Activated CD8-positive, alpha-beta memory T cell treated with anti-CD3 and anti-CD28 coated beads, Interleukin-2, amount 10 ng/mL, durations not matched to agents 7 days and 5 days (primary cell): Measurements from ENCODE around the gene RND1. TPM values are rescaled to one million over a fixed set of nuclear protein-coding genes. Genes with fewer than 3 reads are reported as not detected.
"Not testable (repeated sequence)": the region's sequence is repeated elsewhere in the genome, so short reads cannot be mapped to it uniquely, and the experiment has no call there.

Source experiments
- ATAC-seq: fragments of 150-1000 bp; cut with Tn5 transposase; one replicate; pipeline ENCODE4 v1.10.0; 2021; ENCODE audit warnings: moderate library complexity
- CTCF ChIA-PET: fragments of 350-600 bp; sonication (Branson Sonifier 250); formaldehyde crosslinking; loops from one replicate; lab custom pipeline; 2021; ENCODE audit warnings: antibody characterized with exemption; lab: Charles Lee
- DNase-seq: peaks from one replicate; pipeline ENCODE4 v3.0.0-alpha.2; 2020
- H3K27ac Mint-ChIP-seq: one replicate; pipeline ENCODE4 v1.8.0; 2021; ENCODE audit warnings: mild to moderate bottlenecking, mixed read lengths
- H3K27me3 Mint-ChIP-seq: one replicate; pipeline ENCODE4 v1.8.0; 2021; ENCODE audit warnings: mixed read lengths
- H3K36me3 Mint-ChIP-seq: one replicate; pipeline ENCODE4 v1.8.0; 2021; ENCODE audit warnings: mild to moderate bottlenecking, mixed read lengths
- H3K4me1 Mint-ChIP-seq: one replicate; pipeline ENCODE4 v1.8.0; 2021; ENCODE audit warnings: mixed read lengths
- H3K4me3 Mint-ChIP-seq: one replicate; pipeline ENCODE4 v1.8.0; 2021; ENCODE audit warnings: mild to moderate bottlenecking, moderate library complexity, mixed read lengths
- H3K9me3 Mint-ChIP-seq: one replicate; pipeline ENCODE4 v1.8.0; 2022; ENCODE audit warnings: low read depth, mixed read lengths
- total RNA-seq, 2 experiments: library from RNA; stranded (reverse); gene quantifications; one replicate each; pipeline ENCODE4 v1.2.3, GENCODE V29; 2021

The RND1 gene
- total RNA-seq, 2 experiments from 2014 or later, result 2.7 to 4.2 TPM

DNA sequence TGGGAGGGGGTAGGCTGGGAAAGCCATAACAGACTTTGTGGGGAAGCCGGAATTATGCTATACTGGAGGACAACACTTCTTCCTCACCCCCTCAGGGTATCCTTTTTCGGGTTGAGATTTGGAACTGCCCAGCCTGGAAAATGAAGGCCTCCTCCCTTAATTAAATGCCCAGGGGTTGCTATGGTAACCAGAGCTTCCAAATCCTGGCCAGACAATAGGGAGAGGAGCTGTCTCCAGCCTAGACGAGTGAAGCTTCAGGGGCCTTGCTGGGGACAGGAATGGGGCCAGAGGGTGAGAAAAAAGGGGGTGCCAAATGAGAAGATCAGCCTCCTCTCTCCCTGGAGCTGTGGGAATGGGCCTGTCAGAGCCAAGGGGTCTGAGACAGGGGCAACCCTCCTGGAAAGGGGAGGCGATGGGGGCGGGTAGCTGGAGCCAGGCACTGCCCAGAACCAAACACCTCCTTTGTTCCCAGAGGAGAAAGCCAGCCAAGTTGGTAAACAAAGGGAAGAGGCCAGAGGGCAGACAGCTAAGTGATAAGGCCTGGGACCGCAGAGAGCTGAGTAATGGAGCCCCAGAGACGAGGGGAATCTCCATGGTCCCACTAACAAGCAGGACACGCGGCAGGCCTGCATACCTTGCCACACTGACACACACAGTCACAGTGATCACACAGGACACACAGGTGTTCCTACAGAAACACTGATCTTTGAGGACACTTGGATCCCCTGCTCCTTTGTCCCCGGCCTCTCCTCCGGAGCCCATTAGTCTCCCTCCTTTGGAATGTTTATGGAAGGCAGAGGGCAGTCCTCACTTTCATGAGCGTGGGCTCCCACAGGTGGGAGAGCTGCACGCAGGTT is 17.9 kb upstream of the RND1 start:
- no peak for DNase-seq
- Mint-ChIP-seq H3K36me3 (no peaks in the 10 kb centered on the region), H3K9me3 (no peaks in the 10 kb centered on the region), H3K4me1 (peaks cover 7% of the 10 kb centered on the region), H3K27ac (no peak overlapping the region), H3K4me3 (no peak overlapping the region), H3K27me3 (peaks cover 37% of the 10 kb centered on the region)
- CTCF ChIA-PET, result interaction anchor here (0.9 to 10.5 kb wide), 6 partner anchors 18 to 132 kb away, joined by 3 to 211 read pairs (median 5); partner anchors contain the start of genes DDX23 and RND1
- ATAC-seq, result no peak

DNA sequence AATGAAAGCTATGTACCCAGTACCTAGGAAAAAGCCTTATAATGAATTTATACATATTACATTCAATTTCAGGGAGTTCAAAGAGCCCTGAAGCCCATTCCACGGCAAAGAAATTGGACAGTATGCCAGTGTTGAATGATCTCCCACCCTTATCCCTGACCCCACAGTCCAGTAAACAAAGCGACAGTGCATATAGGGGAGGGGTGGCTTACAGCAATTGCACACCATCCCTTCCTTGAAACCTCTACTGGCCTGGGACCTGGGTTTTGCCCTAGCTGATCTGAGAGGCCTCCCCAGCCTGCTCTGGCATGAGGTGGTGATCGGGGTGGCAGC is 17.3 kb upstream of the RND1 start:
- ATAC-seq (no peak), DNase-seq (no peak)
- no peaks in the 10 kb centered on the region for H3K36me3 Mint-ChIP-seq
- CTCF ChIA-PET, result interaction anchor here (0.9 to 10.5 kb wide), 6 partner anchors 17 to 133 kb away, joined by 3 to 211 read pairs (median 5); partner anchors contain the start of genes DDX23 and RND1
- peaks cover 37% of the 10 kb centered on the region for H3K27me3 Mint-ChIP-seq
- H3K4me3 Mint-ChIP-seq, result no peak overlapping the region
- no peaks in the 10 kb centered on the region for H3K9me3 Mint-ChIP-seq
- peaks cover 7% of the 10 kb centered on the region for H3K4me1 Mint-ChIP-seq
- no peak overlapping the region for H3K27ac Mint-ChIP-seq

GRCh38 chr12:48882315-48882687 is 16.6 kb upstream of the RND1 start:
- CTCF ChIA-PET, result interaction anchor here (1.1 to 10.5 kb wide), 6 partner anchors 9 to 133 kb away, joined by 4 to 211 read pairs (median 7); partner anchors contain the start of genes DDX23 and RND1
- peaks cover 7% of the 10 kb centered on the region for H3K4me1 Mint-ChIP-seq
- no peak overlapping the region for H3K4me3 Mint-ChIP-seq

DNA sequence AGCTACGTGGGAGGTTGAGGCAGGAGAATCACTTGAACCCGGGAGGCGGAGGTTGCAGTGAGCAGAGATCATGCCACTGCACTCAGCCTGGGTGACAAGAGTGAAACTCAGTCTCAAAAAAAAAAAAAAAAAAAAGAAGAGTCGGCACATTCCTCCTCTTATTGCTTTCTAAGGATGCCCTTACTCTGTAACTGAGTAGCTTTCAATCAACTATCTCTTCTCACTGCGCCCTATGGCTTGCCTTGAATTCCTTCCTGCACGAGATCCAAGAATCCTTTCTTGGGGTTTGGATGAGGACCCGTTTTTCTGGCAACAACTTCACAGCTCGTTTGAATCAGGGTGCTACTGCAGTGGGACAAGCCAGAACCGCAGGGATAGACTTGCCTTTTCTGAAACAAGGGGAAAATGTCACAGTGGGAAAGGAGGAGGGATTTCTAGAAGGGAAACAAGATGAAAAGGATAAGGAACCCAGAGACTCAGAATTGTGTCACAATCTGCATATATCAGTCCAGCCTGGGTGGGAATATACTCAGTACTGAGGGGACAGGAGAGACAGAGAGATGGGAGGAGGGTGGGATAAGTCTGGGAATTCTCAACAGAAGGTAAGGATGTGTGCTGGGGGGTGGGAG is 16.1 kb upstream of the RND1 start:
- Mint-ChIP-seq H3K4me3 (no peak overlapping the region), H3K36me3 (no peaks in the 10 kb centered on the region), H3K9me3 (no peaks in the 10 kb centered on the region), H3K4me1 (peaks cover 7% of the 10 kb centered on the region), H3K27me3 (peaks cover 37% of the 10 kb centered on the region), H3K27ac (no peak overlapping the region)
- no peak for DNase-seq
- no peak for ATAC-seq
- CTCF ChIA-PET, result interaction anchor here (0.8 to 2.7 kb wide), 7 partner anchors 8 to 106 kb away, joined by 3 to 13 read pairs (median 4); partner anchors contain the start of gene RND1

More at GRCh38 chr12:48882315-48882687, 16.6 kb upstream of the RND1 start:
- H3K27me3 Mint-ChIP-seq, result peaks cover 37% of the 10 kb centered on the region
- no peak for DNase-seq
- H3K27ac Mint-ChIP-seq, result no peak overlapping the region
- H3K36me3 Mint-ChIP-seq, result no peaks in the 10 kb centered on the region
- no peak for ATAC-seq
- H3K9me3 Mint-ChIP-seq, result no peaks in the 10 kb centered on the region

- CTCF ChIA-PET, result interaction anchor here (0.9 to 1.6 kb wide), 8 partner anchors 9 to 107 kb away, joined by 3 to 13 read pairs (median 4); no protein-coding TSS in a partner anchor
Measured at GRCh38 chr12:48880647-48881046, 15.0 kb upstream of the RND1 start.

DNA sequence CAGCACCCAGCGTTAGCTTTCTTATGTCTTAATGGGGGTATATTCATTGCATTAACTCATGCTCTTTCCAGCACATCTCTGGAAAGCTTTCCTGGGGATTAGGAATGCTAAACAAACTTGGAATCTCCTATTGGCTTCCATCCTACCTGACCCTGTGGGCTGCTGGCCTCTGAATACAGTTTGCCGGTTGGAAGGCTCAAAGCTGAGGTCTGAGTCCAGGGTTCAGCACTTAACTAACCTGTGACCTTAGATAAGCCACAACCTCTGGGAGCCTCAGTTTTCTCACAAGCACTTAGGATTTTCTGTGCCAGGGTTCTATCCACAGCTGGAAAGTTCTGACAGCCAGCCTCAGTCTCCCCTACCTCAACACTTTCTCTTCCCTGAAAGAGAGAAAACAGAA is 12.9 kb upstream of the RND1 start:
- Mint-ChIP-seq H3K4me1 (peaks cover 5% of the 10 kb centered on the region), H3K36me3 (no peaks in the 10 kb centered on the region), H3K4me3 (no peak overlapping the region), H3K27ac (no peak overlapping the region), H3K27me3 (peaks cover 33% of the 10 kb centered on the region), H3K9me3 (no peaks in the 10 kb centered on the region)
- ATAC-seq (no peak), DNase-seq (no peak)
- CTCF ChIA-PET, result interaction anchor here (2.1 kb wide), 1 partner anchor 12 kb away, joined by 4 read pairs; no protein-coding TSS in a partner anchor

More at GRCh38 chr12:48880647-48881046, 15.0 kb upstream of the RND1 start:
- Mint-ChIP-seq H3K36me3 (no peaks in the 10 kb centered on the region), H3K27ac (no peak overlapping the region), H3K27me3 (peaks cover 37% of the 10 kb centered on the region), H3K4me3 (no peak overlapping the region), H3K4me1 (peaks cover 5% of the 10 kb centered on the region), H3K9me3 (no peaks in the 10 kb centered on the region)
- DNase-seq (no peak), ATAC-seq (no peak)

DNA sequence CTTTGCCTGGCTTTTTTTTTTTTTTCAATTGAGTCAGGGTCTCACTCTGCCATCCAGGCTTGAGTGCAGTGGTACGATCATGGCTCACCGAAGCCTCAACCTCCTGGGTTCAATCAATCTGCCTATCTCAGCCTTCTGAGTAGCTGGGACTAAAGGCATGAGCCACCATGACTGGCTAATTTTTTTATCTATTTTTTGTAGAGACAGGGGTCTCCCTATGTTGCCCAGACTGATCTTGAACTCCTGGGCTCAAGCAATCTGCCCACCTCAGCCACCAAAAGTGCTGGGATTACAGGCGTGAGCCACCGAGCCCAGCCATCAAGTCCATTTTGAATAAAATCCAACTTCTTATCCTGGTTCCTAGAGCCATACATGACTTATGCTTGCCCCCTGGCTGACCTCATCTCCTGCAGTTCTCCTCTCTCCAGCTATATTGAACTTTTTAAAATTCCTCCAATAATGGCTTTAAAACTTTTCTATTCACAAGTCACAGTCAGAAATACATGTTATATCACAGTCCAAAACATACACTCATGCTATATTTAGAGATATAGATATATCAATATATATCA is 10.4 kb upstream of the RND1 start:
- Mint-ChIP-seq H3K36me3 (no peaks in the 10 kb centered on the region), H3K4me3 (no peak overlapping the region), H3K9me3 (no peaks in the 10 kb centered on the region), H3K4me1 (no peaks in the 10 kb centered on the region), H3K27me3 (peaks cover 18% of the 10 kb centered on the region), H3K27ac (no peak overlapping the region)
- CTCF ChIA-PET, result interaction anchor here (2.0 kb wide), 1 partner anchor 14 kb away, joined by 7 read pairs; no protein-coding TSS in a partner anchor
- DNase-seq (no peak), ATAC-seq (no peak)

DNA sequence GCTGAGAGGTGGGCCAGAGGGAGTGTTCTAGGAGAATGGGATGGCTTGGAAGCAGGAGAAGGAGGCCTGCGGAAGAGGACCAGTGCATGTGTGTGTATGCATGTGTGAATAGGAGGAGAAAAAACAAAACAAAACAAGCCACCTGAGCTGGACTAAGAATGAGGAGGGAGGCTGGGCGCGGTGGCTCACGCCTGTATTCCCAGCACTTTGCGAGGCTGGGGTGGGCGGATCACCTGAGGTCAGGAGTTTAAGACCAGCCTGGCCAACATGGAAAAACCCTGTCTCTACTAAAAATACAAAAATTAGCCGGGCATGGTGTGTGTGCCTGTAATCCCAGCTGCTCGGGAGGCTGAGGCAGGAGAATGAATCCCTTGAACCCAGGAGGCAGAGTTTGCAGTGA is 7.9 kb upstream of the RND1 start:
- H3K9me3 Mint-ChIP-seq, H3K27me3 Mint-ChIP-seq, DNase-seq, H3K4me1 Mint-ChIP-seq, H3K4me3 Mint-ChIP-seq, ATAC-seq, H3K27ac Mint-ChIP-seq, H3K36me3 Mint-ChIP-seq: not testable (repeated sequence)
- CTCF ChIA-PET, result interaction anchor here (0.7 to 2.7 kb wide), 5 partner anchors 8 to 123 kb away, joined by 3 to 14 read pairs (median 4); partner anchors contain the start of gene DDX23

DNA sequence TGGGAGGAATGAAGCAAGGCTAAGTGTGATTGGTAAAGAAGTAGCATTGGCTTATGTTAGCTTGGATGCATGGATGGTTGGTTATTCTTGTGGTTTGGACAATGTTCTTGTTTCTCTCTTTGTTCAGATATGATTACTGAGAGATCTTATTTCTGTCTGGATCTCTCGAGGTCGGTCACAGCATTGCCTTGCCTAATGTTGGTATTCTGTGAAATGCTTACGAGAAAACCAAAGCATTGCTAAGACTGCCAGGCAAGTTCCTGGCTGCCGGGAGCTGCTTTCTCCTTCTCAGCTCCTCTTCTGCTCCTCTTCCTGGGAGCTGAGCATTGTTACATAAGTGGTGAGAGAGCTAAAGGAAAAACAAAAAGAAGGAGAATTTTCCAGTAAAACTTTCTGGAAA is 7.4 kb upstream of the RND1 start:
- ATAC-seq (no peak), DNase-seq (no peak)
- CTCF ChIA-PET, result interaction anchor here (1.0 to 2.7 kb wide), 4 partner anchors 9 to 123 kb away, joined by 3 to 14 read pairs (median 4); partner anchors contain the start of gene DDX23
- Mint-ChIP-seq H3K9me3 (no peaks in the 10 kb centered on the region), H3K36me3 (no peaks in the 10 kb centered on the region), H3K27me3 (peaks cover 6% of the 10 kb centered on the region), H3K27ac (no peak overlapping the region), H3K4me3 (no peak overlapping the region), H3K4me1 (no peaks in the 10 kb centered on the region)

- no peak overlapping the region for H3K4me3 Mint-ChIP-seq
- peaks cover 17% of the 10 kb centered on the region for H3K4me1 Mint-ChIP-seq
- H3K27me3 Mint-ChIP-seq, result peaks cover 15% of the 10 kb centered on the region
- ATAC-seq (no peak), DNase-seq (no peak)
- no peaks in the 10 kb centered on the region for H3K9me3 Mint-ChIP-seq
- no peaks in the 10 kb centered on the region for H3K36me3 Mint-ChIP-seq
- H3K27ac Mint-ChIP-seq, result no peak overlapping the region
- CTCF ChIA-PET, result interaction anchor here (0.7 to 7.3 kb wide), 5 partner anchors 14 to 114 kb away, joined by 3 to 86 read pairs (median 3); partner anchors contain the start of gene DDX23
Measured at GRCh38 chr12:48869191-48869590, 3.5 kb upstream of the RND1 start.

GRCh38 chr12:48868451-48868850 is 2.8 kb upstream of the RND1 start:
- Mint-ChIP-seq H3K9me3 (no peaks in the 10 kb centered on the region), H3K27ac (no peak overlapping the region), H3K27me3 (peaks cover 21% of the 10 kb centered on the region), H3K4me3 (no peak overlapping the region), H3K4me1 (peaks cover 22% of the 10 kb centered on the region), H3K36me3 (no peaks in the 10 kb centered on the region)
- no peak for DNase-seq
- CTCF ChIA-PET, result interaction anchor here (0.6 to 7.3 kb wide), 7 partner anchors 13 to 249 kb away, joined by 3 to 86 read pairs (median 3); partner anchors contain the start of gene DDX23
- no peak for ATAC-seq

DNA sequence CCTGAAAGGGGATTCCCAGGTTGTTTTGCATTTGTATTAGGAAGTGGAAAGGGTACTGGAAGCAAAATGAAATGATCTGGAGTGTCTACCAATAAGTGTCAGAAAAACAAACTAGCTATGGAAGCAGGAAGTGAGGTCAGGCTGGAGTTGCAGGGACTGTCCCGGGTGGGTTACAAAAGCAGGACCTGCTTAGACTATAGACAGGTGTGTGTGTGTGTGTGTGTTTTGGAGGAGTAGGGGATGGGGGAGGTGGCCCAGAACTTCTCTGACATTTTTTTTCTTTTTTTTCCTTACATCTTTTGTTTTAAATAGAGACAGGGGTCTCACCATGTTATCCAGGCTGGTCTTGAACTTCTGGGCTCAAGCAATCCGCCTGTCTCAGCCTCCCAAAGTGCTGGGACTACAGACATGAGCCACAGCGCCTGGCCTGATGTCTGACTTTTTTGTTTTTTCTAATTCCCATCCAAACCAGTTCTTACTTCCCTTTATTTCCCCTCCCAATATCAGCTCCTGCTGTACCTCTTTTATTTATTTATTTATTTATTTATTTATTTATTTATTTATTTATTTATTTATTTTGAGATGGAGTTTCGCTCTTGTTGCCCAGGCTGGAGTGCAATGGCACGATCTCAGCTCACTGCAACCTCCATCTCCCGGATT is 512 bp upstream of the RND1 start:
- H3K27ac Mint-ChIP-seq, result peak overlapping the region; percentile 79
- ATAC-seq (peak; percentile 52), DNase-seq (no peak)
- H3K4me1 Mint-ChIP-seq, result peaks cover 22% of the 10 kb centered on the region
- no peaks in the 10 kb centered on the region for H3K36me3 Mint-ChIP-seq
- H3K27me3 Mint-ChIP-seq, result peaks cover 24% of the 10 kb centered on the region
- peak overlapping the region; percentile 83 for H3K4me3 Mint-ChIP-seq
- no peaks in the 10 kb centered on the region for H3K9me3 Mint-ChIP-seq
- CTCF ChIA-PET, result interaction anchor here (0.7 to 7.3 kb wide), 20 partner anchors 11 to 821 kb away, joined by 3 to 86 read pairs (median 4); partner anchors contain the start of genes DDX23, FKBP11, PRPF40B and WNT1
